Measurements from ENCODE around the gene MED16.
A peak's percentile ranks its signal among the peaks of the same experiment; 100 is the strongest.
"Not testable (repeated sequence)": the region's sequence is repeated elsewhere in the genome, so short reads cannot be mapped to it uniquely, and the experiment has no call there.

Gene MED16

DNA sequence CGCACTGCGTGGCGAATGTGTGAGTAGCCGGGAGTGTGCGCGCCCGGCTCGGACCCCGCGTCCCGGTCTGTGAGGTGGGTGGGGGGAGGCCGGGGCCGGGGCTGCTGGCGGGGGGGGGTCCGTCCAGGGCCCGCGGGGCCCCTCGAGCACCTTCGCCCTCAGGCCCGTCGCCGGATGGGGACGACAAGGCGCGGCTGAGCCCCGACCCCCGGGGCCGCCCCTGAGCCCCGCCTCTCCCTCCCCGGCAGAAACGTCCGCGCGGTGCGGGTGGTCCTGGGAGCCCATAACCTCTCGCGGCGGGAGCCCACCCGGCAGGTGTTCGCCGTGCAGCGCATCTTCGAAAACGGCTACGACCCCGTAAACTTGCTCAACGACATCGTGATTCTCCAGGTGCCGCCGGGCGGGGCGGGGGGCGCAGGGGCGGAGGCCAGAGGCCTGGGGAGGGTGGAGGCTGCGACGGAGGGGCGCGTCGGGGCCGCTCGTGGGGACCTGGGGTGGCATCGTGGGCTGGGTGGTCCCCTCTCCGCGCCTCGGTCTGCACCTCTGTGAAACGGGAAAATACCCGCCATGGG is 39.9 kb downstream of the MED16 start:
- DNase-seq = no peak

DNA sequence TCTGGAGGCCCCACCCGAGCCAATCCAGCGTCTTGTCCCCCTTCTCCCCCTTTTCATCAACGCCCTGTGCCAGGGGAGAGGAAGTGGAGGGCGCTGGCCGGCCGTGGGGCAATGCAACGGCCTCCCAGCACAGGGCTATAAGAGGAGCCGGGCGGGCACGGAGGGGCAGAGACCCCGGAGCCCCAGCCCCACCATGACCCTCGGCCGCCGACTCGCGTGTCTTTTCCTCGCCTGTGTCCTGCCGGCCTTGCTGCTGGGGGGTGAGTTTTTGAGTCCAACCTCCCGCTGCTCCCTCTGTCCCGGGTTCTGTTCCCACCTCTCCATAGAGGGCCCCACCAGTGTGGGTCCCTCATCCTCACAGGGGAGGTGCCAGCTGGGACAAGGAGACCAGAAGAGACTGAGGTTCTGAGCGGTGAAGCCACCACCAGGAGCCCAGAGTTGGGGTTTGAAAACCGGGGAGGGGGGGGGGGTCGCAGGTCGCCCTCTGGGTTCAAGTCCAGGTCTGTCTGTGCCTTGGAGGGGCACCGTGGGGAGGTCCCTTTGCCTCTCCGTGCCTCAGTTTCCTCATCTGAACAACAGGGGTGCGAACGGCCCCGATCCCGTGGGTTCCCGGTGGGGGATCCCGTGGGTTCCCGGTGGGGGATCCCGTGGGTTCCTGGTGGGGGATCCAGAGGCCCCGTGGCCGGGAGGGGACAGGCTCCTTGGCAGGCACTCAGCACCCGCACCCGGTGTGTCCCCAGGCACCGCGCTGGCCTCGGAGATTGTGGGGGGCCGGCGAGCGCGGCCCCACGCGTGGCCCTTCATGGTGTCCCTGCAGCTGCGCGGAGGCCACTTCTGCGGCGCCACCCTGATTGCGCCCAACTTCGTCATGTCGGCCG is 40.6 kb downstream of the MED16 start, which contains the start of gene ELANE:
Gene ELANE, plus strand, starts transcription at position 168 of the 878 bp plus-strand sequence. Its CDS starts 26 bp downstream, at position 194.
- DNase-seq = no peak

DNA sequence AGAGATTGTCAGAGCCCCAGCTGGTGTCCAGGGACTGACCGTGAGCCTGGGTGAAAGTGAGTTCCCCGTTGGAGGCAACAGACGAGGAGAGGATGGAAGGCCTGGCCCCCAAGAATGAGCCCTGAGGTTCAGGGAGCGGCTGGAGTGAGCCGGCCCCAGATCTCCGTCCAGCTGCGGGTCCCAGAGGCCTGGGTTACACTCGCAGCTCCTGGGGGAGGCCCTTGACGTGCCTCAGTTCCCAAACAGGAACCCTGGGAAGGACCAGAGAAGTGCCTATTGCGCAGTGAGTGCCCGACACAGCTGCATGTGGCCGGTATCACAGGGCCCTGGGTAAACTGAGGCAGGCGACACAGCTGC is 42.0 kb downstream of the MED16 start:
- DNase-seq = no peak

DNA sequence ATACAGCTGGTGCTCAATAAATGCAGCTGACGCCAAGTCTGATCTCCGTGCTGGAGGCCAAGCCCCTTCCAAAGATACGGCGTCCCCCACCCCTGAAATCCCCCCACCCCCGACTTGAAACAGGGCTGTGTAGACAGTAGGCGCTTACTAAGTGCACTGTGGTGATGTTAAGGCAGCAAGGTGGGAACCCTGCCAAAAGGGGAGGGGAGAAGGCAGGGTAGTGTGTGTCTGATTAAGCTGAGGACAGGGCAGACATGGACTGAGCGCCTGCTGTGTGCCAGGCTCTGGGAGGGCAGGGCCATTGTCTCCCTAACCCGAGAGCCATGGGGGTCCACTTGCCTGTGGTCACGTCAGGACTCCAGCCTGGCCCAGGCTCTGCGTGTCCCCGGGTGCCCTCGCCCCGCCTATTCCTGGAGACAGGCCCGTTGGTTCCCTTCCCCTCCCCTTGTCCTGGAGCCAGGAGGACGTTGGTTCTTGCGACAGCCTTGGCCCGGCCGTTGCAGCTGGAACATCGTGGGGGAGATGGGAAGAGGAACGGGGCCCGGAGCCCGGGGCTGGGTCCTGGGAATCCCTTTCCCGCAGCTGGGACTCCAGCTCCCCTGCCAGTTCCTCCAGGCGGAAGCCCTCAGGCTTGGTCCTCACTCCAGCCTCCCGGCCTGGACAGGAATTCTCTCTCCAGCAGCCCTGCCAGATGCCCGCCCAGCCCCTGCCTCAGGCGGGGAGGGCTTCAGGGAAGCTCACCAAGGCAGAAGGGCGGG is 42.6 kb downstream of the MED16 start:
- DNase-seq = peak; percentile 84

DNA sequence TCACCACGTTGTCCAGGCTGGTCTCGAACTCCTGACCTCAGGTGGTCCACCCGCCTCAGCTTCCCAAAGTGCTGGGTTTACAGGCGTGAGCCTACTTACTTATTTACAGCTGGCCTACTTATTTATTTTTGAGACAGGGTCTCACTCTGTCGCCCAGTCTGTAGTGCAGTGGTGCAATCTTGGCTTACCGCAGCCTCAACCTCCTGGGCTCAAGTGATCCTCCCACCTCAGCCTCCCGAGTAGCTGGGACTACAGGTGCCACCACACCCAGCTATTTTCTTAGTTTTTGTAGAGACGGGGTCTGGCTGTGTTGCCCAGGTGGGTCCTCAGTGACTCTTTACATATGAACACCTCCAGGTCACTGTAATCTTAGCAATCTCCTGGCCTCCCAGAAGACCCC is 43.8 kb downstream of the MED16 start:
- not testable (repeated sequence) for DNase-seq

DNA sequence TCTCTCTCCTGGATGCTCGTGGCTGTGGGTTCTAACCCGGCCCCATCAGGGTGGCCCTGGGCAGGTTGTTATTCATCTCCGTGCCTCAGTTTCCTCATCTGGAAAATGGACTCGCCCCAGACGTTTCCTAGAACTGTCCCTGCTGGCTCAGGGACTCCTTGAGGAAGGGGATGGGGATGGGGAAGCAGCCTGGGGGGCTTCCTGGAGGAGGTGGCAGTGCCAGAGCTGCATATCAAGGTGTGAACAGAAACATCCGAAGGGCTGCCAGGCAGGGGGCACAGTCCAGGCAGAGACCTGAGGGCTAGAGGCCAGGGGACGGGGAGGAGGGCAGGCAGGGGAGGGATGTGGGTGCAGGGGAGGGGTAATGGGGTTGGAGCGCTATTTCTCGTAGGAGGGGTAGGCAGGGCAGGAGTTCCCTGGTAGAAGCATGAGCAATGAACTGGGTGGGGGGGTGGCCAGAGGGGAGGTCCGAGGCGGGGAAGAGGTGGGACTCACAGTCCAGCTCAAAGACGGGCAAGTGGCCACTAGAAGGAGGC is 44.5 kb downstream of the MED16 start:
- DNase-seq = no peak

DNA sequence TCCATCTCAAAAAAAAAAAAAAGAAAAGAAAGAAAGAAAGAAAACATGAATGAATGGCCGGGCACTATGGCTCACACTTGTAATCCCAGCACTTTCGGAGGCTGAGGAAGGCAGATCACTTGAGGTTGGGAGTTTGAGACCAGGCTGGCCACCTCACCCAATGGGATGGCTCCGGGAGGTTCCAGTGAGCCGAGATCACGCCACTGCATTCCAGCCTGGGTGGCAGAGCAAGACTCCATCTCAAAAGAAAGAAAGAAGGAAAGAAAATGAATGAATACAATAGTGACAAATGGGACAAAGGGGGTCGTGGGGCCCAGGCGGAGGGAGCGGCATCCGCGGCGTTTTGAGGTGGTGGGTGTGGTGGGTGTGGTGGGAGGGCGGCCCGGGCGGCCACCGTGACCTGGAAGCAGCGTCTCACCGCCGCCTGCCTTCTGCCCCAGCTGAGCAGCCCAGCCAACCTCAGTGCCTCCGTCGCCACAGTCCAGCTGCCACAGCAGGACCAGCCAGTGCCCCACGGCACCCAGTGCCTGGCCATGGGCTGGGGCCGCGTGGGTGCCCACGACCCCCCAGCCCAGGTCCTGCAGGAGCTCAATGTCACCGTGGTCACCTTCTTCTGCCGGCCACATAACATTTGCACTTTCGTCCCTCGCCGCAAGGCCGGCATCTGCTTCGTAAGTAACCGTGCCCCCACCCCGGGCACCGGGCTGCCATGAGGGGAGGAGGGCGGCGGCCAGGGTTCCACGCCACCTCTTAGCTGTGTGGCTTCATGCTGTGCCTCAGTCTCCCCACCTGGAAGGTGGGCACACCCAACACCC is 47.1 kb downstream of the MED16 start:
- no peak for DNase-seq

DNA sequence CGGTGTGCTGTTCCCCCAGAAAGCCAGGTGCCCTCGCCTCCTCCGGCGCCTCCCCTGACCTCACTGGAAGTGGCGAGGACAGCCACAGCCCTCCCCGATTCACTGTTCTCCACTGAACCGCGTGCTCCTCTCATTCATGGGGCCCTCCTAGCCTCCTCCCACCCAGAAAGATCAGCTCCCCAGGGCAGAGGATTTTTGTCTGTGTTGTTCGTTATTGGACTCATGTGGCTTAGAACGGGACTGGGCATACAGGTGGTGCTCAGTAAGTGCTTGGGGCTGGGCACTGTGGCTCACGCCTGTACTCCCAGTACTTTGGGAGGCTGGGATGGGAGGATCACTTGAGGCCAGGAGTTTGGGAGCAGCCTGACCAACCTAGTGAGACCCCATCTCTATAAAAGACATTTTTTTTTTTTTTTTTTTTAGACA is 48.4 kb downstream of the MED16 start:
- DNase-seq = no peak

DNA sequence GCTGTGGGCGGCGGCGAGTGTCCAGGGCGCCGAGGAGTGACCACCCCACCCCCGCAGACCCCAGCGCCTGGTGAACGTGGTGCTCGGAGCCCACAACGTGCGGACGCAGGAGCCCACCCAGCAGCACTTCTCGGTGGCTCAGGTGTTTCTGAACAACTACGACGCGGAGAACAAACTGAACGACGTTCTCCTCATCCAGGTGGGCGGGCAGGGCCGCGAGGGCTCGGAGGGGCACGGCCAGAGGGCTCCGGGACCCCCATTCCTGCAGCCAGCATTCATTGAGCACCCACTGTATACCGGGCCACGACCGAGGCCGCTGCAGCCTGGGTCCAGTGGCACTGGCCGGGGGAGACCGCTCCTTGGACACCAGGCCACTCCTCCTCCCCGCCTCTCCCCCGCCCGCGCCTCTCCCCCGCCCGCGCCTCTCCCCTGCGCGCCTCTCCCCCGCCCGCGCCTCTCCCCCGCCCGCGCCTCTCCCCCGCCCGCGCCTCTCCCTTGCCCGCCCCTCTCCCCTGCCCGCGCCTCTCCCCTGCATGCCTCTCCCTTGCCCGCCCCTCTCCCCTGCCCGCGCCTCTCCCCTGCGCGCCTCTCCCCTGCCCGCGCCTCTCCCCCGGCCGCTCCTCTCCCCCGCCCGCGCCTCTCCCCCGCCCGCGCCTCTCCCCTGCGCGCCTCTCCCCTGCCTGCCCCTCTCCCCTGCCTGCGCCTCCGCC is 49.0 kb downstream of the MED16 start:
- no peak for DNase-seq

DNA sequence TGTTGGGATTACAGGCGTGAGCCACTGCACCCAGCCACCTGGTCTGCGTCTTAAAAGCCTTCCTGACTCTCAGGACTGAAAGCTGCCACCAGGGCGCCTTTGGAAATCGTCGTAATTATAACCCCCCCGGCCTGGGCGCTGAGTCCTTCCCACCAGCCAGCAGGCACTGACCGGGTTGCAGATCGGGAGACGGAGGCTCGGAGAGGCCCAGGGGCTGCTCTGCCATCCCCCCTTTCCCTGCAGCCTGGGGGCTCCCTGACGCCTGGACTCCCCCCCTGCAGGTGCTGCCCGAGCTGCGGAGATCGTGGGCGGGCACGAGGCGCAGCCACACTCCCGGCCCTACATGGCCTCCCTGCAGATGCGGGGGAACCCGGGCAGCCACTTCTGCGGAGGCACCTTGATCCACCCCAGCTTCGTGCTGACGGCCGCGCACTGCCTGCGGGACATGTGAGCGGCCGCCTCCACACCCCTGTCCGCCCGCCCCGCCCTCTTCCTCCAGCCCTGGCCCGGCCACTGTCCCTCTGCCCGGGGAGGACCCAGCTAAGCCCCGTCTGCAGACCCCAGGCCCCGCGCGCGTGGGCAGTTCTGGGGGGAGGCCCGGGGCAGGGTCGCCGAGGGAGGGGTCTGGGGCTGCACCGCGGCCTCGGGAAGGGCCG is 49.7 kb downstream of the MED16 start:
- no peak for DNase-seq

DNA sequence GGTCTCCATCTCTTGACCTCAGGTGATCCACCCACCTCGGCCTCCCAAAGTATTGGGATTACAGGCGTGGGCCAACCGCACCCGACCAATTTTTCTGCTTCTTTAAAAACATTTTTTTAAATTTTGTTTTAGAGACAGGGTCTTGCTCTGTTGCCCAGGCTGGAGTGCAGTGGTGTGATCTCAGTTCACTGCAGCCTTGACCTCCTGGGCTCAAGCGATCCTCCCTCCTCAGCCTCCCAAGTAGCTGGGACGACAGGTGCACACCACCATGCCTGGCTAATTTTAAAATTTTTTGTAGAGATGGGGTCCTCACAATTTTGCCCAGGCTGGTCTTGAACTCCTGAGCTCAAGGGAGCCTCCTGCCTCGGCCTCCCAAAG is 50.2 kb downstream of the MED16 start:
- not testable (repeated sequence) for DNase-seq

DNA sequence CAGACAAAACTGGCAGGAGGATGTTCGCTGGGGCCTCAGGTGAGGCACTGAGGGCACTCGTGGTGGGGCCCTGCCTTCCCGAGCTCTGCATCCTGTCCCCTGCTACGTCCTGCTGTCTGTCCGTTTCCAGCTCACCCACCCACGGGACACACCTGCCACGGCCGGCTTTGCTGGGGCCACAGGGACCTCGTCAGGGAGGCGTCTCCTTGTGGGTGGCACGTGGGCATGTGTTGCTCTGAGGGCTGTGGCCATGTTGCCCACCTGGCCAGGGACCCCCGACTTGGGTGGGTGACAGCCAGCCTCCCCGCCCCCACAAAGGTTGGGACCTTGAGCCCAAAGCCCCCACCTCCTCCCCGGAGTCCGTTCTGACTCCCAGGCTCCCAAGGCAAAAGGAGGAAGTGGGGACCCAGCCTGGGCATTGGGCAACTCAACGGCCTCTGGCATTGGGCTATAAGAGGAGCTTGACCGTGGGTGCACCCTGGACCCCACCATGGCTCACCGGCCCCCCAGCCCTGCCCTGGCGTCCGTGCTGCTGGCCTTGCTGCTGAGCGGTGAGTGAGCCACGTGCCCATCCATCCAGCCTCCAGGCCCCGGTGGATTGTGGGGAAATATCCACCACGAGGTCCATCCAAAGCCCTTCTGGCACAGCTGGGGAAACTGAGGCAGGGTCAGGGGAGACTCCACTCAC is 52.3 kb downstream of the MED16 start, which contains the start of gene PRTN3:
Gene PRTN3, plus strand, starts transcription at position 481 of the 688 bp plus-strand sequence. Its CDS starts 10 bp downstream, at position 491.
- no peak for DNase-seq

DNA sequence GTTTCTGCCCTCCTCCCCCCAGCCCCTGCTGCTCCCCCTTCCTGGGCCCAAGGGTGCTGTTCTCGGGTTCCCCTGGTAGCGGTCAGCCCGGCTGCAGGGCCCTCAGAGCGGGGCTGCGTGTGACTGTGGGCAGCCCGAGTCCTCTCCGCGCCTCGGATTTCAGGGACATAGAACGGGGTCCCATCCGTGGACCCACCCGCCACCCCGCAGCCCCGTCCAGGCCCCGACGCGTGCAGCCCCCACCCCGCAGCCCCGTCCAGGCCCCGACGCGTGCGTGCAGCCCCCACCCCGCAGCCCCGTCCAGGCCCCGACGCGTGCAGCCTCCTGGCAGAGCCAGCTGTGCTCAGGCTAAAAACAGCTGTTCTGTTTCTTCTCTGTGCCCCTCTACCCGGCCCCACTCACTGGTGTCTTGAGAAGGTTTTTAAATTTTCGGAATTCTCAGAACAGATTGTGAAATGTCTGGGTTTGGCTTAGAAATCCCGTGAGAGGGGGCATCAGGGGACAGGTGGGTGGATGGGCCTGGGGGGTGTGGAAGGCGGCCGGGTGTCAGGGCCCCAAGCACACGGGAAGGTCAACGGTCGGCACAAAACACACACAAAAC is 57.7 kb downstream of the MED16 start:
- no peak for DNase-seq

DNA sequence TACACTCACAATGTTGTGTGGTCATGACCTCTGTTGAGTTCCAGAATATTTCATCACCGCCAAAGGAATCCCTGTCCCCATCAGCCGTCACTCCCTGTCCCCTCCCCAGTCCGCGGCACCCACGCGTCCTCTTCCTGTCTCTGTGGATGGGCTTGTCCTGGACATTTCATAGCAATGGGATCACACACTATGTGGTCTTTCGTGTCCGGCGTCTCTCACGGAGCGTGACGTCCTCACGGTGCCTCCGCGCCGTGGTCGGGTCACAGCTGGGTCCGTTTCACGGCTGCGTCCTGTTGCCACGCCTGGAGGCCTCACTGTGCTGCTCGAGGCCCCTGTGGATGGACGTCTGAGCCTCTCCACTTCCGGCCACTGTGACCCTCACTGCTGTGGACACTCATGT is 58.8 kb downstream of the MED16 start:
- no peak for DNase-seq

DNA sequence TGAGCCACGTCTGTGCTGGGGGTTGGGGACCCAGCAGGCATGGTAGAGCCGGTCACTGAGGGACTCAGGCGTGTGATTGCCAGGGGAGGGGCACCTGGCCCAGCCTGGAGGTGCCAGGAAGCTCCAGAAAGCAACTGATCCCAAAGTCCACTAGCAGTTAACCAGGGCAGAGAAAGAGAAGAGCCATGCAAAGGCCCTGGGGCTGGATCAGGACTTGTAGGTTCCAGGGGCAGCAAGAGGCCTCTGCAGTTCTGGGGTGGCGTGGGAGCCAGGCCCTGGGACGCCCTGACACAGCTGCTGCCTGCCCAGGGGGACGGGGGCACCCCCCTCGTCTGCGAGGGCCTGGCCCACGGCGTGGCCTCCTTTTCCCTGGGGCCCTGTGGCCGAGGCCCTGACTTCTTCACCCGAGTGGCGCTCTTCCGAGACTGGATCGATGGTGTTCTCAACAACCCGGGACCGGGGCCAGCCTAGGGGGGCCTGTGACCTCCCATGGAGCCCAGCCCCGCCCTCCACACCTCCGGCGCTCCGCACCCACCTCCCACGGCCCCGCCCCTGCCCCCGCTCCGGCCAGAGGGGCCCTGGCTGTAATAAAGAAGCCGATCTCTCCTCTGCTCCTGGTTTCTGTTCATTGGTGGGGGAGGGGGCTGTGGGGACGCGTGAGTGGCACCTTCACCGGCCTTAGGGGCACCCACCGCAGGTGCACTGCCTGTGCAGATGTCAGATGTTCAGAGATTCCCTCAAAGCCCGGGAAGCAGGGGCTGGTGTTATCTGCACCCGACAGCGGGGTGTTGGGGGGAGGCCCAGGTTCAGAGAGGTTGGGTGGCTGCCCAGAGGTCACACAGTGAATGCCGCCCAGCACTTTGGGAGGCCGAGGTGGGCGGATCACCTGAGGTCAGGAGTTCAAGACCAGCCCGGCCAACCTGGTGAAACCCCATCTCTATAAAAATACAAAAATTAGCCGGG is 61.3 kb downstream of the MED16 start:
- DNase-seq = no peak

DNA sequence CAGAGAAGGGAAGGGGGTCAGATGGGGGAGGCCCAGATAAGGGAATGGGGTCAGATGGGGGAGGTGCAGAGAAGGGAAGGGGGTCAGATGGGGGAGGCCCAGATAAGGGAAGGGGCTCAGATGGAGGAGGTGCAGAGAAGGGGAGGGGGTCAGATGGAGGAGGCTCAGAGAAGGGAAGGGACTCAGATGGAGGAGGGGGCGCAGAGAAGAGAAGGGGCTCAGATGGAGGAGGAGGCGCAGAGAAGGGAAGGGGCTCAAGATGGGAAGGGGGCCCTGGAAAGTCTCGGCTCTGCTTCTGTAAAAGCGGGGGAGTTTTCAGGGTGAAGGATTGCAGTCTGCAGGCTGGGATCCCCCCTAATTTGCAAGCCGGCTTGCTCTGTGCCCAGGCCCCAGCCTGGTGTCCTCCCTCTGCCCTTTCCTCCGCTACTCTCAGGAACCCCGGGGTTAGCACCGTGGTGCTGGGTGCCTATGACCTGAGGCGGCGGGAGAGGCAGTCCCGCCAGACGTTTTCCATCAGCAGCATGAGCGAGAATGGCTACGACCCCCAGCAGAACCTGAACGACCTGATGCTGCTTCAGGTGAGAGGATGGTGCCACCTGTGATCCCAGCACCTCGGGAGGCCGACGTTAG is 63.7 kb downstream of the MED16 start:
- no peak for DNase-seq

DNA sequence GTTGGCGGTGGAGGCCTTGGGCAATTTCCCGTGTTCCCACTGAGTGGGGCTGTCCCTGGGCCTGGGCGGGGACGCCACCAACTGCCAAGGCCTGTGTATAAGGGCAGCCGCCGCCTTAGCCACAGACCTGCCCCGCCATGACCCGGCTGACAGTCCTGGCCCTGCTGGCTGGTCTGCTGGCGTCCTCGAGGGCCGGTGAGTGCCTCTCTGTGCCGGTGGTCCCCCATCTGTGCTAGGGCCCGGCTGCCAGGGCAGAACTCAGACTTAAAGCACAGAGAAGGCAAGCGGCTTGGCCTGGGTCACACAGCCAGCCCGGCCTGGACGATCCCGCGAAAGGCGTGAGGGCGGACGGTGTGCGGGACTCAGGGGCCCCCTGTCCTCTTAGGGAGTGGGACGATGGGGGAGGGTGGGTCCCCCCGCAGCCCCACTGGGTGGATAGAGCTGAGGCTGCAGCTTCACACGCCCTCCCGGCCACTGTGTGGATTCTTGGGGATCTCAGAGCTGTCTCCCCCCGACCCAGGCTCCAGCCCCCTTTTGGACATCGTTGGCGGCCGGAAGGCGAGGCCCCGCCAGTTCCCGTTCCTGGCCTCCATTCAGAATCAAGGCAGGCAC is 65.2 kb downstream of the MED16 start, which contains the start of gene AZU1:
Gene AZU1, plus strand, starts transcription at position 128 of the 612 bp plus-strand sequence. Its CDS starts 10 bp downstream, at position 138.
- no peak for DNase-seq

DNA sequence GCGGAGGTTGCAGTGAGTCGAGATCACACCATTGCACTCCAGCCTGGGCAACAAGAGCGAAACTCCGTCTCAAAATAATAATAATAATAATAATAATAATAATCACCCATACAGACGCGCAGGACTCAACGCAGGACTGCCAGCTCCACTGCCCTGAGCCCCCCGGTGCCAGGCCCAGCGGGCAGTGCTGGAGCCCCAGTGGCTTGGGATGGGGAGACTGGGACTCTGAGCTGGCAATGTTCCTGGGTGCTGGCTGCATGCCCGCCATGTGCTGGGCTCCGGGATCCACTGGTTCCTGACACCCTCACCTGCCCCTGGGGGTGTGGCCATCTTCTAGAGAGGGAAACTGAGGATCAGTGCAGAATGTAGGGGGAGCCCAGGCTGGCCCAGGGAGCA is 65.7 kb downstream of the MED16 start:
- DNase-seq = no peak

All from fibroblast of skin of abdomen (primary cell).